ENCODE data around the gene TAS2R40. TPM values are rescaled to one million over a fixed set of nuclear protein-coding genes. Genes with fewer than 3 reads are reported as not detected.

The TAS2R40 gene
- total and polyA plus RNA-seq, 12 donors: not detected

DNA sequence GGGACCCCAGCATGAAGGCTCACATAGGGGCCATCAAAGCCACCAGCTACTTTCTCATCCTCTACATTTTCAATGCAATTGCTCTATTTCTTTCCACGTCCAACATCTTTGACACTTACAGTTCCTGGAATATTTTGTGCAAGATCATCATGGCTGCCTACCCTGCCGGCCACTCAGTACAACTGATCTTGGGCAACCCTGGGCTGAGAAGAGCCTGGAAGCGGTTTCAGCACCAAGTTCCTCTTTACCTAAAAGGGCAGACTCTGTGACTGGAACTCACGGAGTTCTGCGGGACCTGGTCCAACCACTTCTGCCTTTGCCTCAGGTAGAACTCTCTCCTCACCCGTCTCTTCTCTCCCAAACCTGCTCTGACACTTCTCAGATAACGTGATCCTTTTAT lies 945 bp downstream of the TAS2R40 start:
- intact Hi-C loops (cut with DNase I): no loop called here
- Histone ChIP-seq H3K9me3 (no peaks in the 10 kb centered on the region), H3K27ac (peak overlapping the region in 1 of 10 donors; percentile 83), H3K36me3 (no peaks in the 10 kb centered on the region), H3K4me3 (no peak overlapping the region), H3K27me3 (peaks cover 0 to 16% (median 0%) of the 10 kb centered on the region in 7 donors), H3K4me1 (peaks cover 0 to 18% (median 0%) of the 10 kb centered on the region in 9 donors)
- 84 to 85% methylated on average over 7 of the region's 7 CpGs for WGBS, 2 donors
- ATAC-seq (peak in 7 of 8 donors; percentile 21 to 65 (median 59)), DNase-seq (peak in 1 of 2 donors; percentile 14)
- no peak for TF ChIP-seq CTCF (IDR thresholded peaks at IDR 0.05)

DNA sequence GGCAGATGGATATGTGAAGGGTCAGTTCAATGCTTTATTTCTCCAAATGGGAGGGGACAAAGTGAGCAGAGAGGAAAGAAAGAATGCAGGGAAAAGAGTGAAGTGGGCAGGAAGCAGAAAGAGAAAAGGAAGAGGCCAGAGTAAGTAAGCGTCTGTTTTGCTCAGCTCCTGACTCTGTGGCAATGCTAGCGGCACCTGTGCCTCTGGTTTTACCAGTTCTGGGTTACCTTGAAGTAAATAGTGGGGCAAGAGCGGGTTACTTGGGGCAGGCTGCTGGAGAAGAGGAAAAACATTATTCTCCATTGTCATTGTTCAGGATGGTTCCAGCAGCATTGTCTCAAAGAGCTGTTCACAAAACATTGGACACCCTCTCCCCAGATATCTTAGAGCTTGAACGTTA lies 1.9 kb downstream of the TAS2R40 start:
- intact Hi-C loops (cut with DNase I): no loop called here
- no peaks in the 10 kb centered on the region for H3K36me3 ChIP-seq
- peaks cover 0 to 16% (median 0%) of the 10 kb centered on the region in 7 donors for H3K27me3 ChIP-seq
- peaks cover 0 to 21% (median 0%) of the 10 kb centered on the region in 9 donors for H3K4me1 ChIP-seq
- WGBS, 2 donors: 73 to 81% methylated on average over 4 of the region's 4 CpGs
- DNase-seq (no peak), ATAC-seq (no peak)
- H3K4me3 ChIP-seq: no peak overlapping the region
- TF ChIP-seq CTCF (IDR thresholded peaks at IDR 0.05): no peak
- no peaks in the 10 kb centered on the region for H3K9me3 ChIP-seq
- H3K27ac ChIP-seq: peak overlapping the region in 1 of 10 donors; percentile 83

- DNase-seq (no peak), ATAC-seq (no peak)
- no peaks in the 10 kb centered on the region for H3K9me3 ChIP-seq
- H3K36me3 ChIP-seq: no peaks in the 10 kb centered on the region
- WGBS, 2 donors: 85 to 88% methylated on average over 5 of the region's 5 CpGs
- TF ChIP-seq CTCF (IDR thresholded peaks at IDR 0.05): no peak
- peaks cover 0 to 21% (median 0%) of the 10 kb centered on the region in 9 donors for H3K4me1 ChIP-seq
- H3K27ac ChIP-seq: no peak overlapping the region
- H3K4me3 ChIP-seq: no peak overlapping the region
- intact Hi-C loops (cut with DNase I): no loop called here
- peaks cover 0 to 16% (median 0%) of the 10 kb centered on the region in 7 donors for H3K27me3 ChIP-seq
These were observed 3.2 kb downstream of the TAS2R40 start for GRCh38 chr7:143225047-143225446.

GRCh38 chr7:143227806-143228205 lies 6.0 kb downstream of the TAS2R40 start:
- Histone ChIP-seq H3K4me3 (no peak overlapping the region), H3K4me1 (peaks cover 0 to 11% (median 0%) of the 10 kb centered on the region in 9 donors), H3K27me3 (peaks cover 0 to 5% (median 0%) of the 10 kb centered on the region in 7 donors), H3K27ac (no peak overlapping the region), H3K9me3 (peaks cover 0 to under 1% (median 0%) of the 10 kb centered on the region in 11 donors), H3K36me3 (no peaks in the 10 kb centered on the region)
- no peak for ATAC-seq
- no peak for TF ChIP-seq CTCF (IDR thresholded peaks at IDR 0.05)
- intact Hi-C loops (cut with DNase I): no loop called here
- no peak for DNase-seq
- 37 to 41% methylated on average over 1 of the region's 1 CpG for WGBS, 2 donors

Measured in heart right ventricle (tissue), 16 donors.